NCI-H748 (cell line): Measurements from ENCODE around the gene P2RY2.
A peak's percentile ranks its signal among the peaks of the same experiment; 100 is the strongest.

Source experiments
- DNase-seq: peaks from one replicate; lab custom pipeline; 2025; ENCODE audit not compliant: unreplicated experiment; lab: John Stamatoyannopoulos, UW

The P2RY2 gene

DNA sequence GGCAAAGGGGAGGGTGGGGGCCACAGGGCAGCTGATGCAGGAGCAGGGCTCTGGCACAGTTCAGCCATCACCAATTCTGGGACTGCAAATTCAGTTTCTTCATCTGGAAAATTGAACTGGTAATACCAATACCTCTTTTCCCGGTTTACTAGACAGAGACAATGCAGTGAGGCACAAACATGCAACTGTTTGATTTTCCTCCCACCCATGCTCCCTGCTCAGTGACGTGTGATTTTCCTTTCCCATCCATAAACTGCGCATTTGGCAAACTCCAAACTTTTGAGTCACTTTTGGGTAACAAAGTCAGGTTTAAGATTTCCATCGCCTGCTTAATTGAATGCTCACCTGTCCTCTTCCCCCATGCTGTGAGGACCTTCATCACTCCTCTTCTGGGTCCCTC, 23.2 kb downstream of the P2RY2 start:
- no peak for DNase-seq

DNA sequence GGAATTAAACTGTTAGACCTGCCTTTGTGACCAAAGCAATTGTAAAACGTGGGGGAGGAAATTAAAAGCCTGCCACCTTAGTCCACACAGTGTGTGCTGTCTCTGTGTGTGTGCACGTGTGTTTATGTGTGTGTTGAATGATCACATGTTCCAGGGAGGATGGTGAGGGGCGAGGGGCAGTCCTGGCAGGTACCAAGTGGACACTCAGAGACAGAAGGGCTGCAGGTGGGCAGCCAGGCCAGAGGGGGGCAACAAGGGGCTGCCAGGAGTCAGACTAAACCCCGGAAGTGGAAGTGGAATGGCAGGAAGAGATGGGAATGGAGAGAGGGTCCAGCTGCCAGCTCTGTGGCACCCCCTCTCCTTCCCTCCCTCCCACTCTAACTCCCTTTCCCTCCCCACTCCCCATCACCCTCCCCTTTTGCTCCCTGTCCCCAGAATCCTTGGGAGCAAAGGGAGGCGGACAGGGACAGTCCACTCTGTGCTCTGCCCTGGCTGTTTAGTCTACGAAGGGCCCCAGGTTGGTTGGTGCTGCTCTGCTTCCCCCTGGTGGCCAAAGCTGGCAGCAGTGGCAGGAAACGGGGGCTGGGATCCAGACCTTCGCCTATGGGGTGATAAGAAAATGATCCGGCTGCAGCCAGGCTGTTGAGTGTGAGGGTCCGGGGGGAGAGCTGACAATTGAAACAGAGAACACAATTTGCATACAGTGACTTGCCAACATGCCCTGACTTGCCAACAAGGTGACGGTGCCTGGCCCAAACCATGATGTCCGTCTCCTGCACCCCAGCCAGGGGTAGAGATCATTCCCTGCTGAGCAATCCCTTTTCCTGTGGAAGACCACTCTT, 24.4 kb downstream of the P2RY2 start:
- peak; percentile 82 for DNase-seq

DNA sequence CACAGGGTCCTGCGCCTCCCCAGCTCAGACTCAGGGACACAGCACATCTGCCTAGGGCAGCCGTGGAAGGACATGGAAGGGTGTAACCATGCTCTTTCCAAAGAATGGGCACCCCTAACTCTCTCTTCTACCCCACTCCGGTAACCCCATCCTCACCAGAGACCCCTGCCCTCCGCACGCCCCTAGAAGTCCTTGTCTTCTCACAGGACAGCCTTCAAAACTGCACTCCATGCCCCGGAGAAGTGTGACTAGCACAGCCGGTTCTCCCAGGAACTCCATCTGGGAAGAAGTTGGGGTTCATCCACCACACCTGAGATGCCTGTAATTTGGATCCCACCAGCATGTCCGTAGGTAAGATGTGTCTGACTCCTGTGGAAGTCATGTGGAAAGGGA, 25.0 kb downstream of the P2RY2 start:
- DNase-seq = no peak

DNA sequence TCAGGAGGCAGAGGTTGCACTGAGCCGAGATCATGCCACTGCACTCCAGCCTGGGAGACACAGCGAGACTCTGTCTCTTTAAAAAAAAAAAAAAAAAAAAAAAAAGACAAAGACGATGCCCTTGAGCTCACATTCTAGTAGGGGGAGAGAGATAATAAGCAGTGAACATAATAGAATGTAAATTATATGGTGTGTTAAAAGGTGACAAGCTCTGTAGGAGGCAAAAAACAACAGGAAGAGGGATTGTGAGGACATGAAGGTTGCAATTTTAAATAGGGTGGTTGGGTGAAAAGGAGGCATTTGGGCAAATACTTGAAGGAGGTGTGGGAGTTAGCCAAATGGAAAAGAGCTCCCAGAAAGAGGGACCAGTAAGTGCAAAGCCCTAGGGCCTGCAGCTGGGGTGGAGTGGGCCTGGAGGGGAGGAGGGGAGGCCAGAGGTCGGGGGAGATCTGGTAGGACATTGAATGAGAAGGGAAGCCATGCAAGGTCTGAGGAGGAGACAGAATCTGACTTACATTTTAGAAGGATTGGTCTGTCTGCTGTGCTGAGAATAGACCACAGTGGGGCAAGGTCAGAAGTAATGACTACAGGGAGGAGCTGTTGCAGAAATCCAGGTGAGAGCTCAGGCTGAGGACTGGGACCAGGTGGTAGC, 26.6 kb downstream of the P2RY2 start:
- DNase-seq = peak; percentile 8

DNA sequence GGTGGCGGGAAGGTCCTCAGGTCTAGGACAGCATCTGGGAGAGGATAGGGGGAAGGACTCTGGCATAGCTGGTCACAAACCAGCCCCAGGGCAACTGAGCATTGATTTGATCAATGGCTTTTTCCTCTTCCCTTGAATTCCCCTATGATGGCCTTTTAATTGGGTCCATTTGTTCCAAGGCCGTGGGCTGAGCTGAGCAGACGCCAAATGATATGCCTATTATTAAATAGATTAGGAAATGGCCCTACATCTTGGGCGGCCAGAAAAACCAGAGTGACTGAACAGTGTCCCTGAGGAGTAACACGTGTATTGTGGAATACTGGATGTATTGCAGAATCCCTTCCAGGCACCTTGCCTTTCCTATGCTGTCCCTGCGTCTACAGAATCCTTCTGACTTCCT, 27.4 kb downstream of the P2RY2 start:
- DNase-seq = no peak

DNA sequence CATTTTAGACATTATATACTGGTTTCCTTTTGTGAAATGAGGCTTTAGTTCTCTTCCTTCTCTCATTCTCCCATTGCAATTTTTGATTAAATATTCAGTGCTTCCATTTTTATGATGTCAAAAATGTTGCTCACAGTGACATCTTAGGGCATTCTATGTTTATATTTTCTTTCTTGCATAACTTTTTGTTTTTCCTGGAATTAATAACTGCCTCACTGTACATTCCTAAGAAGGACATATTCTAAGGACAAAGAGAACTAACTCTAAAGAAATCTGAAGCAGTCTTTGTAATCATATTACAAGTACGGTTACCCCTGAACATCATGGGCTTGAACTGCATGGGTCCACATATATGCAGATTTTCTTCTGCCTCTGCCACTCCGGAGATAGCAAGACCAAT, 28.2 kb downstream of the P2RY2 start:
- DNase-seq = no peak

DNA sequence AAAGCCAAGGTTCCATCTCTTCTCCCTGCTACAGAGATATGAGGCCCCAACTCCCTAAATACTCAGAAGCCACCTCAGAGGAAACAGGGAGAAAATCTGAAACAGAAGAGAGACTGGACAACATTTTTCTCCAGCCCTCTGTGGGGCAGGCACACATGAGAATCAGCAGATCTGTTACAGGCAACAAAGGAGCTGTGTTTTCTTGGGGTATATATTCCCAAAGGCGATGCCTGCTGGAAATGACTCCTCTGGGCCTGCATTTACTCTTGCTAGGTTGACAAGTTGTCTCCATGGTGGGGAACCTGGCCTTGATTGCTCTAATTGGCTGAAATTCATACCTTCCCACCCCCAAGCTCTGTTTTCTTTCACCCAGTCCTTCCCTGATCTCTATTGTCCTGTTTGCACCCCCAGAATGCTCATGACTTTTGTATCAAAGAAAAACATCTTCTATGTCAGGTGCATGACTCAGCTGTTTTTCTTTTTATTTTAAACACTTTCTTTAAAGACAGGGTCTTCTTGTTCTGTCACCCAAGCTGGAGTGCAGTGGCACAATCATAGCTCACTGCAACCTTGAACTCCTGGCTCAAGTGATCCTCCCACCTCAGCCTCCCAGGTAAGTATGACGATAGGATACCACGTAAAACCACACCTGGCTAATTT, 30.6 kb downstream of the P2RY2 start:
- no peak for DNase-seq

DNA sequence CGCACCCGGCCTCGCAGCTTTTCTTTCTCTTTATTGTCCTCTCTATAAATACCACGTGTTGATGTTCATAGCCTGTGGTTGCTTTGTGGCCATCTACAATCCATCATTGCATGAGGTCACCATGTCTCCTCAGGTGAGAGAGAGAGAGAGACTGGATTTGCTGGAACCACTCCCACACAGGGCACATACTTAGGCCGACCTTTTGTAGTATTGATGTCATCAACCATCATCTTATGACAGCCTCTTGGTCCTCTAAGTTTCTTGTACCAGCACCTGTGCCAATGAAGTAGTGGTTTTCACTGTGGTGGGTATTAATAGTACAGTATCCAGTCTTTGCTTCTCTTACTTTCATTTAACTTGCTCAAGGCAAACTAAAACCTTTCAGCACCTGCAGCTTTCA, 31.2 kb downstream of the P2RY2 start:
- no peak for DNase-seq

DNA sequence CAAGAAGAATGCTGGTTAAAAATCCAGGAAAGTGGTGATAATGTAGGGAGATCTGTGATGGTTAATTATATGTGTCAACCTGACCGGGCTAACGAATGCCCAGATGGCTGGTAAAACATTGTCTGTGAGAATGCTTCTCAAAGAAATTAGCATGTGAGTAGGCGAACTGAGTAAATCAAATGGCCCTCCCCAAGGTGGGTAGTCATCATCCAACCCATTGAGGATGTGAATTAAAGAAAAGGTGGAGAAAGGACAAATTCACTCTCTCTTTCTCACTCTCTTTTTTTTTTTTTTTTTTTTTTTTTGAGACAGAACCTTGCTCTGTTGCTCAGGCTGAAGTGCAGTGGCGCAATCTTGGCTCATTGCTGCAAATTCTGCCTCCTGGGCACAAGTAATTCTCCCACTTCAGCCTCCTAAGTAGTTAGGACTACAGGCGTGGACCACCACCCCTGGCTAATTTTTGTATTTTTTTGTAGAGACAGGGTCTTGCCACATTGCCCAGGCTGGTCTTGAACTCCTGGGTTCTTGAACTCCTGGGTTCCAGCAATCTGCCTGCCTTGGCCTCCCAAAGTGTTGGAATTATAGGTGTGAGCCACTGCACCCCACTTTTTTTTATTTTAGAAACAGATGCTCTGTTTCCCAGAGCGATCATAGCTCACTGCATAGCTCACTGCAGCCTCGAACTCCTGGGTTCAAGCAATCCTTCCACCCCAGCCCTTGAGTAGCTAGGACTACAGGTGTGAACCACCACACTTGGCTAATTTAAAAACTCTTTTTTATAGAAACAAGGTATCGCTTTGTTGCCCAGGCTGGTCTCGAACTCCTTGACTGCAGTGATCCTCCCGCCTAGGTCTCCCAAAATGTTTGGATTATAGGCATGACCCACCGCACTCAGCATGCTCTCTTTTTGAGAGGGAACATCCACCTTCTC, 32.0 kb downstream of the P2RY2 start:
- no peak for DNase-seq

DNA sequence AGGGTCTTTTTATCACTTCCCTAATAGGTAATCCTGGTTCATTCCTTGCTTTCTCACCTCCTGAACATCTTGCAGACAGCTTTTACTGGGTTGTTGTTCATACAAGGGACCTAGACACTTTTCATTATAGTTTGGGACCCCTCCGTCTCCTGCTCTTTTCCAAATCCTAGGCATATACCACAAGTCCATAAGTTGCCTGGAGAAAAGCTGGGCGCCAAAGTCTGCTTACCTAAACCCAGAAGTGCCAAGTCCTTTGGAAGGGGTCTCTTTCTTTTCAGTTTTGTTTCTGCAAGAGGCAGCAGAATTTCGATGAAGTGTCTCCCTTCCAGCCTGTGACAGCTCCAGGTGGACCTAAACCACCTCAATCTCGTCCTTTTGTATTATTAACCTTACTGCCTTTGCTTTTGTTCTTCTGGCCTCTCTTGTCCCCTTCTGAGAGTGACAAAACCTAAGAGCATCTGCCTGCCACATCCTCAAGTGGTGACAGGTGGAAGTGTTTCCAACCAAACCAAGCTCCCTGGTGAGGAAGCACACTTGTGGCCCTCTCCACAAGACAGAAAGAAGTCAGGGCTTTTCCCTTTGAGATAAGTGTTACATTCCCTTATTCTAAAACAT, 34.6 kb downstream of the P2RY2 start:
- peak; percentile 56 for DNase-seq

DNA sequence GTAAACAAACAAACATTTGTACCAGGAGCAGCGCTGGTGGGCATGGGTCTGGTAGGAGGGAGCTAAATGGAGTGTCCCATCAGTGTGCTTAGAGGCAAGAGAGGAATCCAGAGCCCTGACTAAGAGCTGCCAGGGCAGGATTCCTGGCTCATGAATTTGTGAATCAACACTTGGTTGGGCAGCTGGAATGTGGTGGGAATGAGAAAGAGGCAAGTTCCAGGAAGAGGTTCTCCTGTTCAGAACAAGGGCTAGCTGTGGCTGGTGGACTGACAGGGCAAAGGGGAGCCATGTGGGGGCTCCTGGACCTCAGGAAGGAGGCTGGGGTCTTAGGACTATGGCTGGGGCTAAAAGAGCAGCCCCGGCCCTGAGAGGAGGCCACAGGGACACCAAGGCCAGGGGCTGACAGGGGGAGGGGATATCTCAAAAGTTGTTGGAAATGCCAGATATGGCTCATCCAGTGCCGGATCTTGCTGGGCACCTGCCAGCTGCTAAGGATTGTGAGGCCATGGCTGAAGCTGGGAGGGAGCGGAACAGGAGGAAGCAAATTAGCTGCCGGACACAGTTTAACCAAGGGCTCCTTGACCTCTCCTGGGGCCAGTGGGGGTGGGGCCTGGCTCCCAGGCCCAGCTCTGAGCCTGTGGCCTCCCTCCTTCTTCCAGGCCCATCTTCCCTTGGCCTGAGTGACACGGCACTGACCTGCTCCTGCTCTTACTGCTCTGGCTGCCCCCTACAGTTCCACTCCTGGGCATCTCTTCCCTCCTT, 39.4 kb downstream of the P2RY2 start:
- DNase-seq = no peak

DNA sequence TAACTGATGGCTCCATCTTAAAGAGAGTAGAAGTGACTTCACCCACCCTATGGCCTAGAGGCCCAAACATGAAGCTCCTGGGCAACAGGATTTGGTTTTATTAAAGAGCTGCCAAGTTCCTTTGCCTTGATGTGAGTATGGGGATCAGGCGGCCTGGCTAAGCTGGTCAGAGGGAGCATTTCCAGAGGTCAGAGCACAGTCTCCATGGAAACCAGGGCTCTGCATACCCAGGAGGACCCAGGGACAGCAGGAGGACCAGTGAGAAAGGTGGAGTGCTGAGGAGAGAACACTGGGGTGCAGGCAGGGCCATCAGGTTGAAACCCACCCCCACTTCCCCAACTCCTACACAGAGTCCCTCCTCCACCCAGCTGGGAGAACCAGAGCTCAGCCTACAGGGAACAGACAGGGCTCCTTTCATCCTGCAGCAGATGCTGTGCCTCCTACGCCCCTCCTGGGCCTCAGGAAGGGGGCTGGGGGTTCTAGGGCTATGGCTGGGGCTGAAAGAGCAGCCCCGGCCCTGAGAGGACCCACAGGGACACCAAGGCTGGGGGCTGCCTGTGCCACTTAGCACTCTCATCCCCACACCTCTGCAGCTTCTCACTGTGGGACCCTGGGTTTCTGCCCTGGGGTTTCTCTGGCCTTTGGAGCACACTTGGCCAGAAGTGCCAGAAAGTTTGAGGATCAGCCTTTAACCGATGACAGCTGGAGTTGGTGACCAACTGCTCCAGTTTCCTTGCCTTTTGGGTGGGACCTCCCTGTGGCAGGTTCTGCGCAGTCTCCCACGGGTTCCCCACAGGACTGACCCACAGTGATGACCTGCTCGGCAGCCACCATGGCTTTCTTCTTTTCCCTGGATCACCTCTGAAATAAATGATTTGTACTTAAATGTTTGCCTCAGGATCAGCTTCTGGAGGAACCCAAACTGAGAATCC, 40.3 kb downstream of the P2RY2 start:
- DNase-seq = no peak

DNA sequence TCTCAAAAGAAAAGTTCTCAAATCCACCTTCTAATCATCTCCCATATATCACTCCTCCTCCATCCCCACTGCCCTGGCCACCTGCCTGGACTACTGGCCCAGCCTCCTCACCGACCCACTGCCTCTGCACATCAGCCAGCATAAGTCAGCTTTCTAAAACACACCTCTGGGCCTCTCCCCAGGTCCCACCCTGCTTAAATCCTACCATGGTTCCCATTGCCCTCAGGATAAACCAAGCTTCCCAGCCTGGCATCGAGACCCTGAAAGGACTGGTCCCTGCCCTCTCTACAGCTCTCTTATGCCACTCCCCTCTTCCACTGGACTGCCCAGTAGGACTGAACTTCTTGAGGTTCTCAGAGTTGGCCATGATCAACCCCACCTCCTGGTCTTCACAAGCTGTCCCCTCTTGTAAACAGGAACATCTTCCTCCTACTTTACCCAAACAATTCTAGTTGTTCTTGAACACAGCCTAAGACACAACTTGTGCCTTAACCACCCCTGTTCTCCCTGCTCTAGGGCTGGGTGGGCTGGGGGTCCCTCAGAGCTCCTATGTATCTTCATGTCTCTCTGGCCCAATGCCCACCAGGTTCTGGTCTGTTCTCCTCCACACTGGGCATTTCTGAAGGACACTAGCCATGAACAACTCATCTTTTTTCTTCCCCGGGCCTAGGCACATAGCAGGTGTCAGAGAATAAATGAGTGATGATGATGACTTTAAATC, 41.5 kb downstream of the P2RY2 start:
- DNase-seq = no peak

DNA sequence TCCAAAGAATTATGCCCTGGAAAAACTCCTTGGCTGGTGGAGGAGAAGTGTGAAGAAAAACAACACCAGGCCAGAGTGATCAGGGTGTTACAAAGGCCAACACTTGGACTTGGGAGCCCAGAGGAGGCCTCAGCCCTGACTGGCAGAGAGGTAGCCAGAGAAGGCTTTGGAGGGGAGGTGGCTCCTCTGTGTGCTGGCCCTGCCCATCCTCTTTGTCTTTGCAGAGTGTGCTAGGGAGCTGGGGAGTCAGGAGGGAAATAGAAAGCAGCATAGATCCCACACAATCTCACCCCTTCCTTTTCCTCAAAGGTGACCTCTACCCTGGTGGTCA, 42.0 kb downstream of the P2RY2 start:
- DNase-seq = no peak

DNA sequence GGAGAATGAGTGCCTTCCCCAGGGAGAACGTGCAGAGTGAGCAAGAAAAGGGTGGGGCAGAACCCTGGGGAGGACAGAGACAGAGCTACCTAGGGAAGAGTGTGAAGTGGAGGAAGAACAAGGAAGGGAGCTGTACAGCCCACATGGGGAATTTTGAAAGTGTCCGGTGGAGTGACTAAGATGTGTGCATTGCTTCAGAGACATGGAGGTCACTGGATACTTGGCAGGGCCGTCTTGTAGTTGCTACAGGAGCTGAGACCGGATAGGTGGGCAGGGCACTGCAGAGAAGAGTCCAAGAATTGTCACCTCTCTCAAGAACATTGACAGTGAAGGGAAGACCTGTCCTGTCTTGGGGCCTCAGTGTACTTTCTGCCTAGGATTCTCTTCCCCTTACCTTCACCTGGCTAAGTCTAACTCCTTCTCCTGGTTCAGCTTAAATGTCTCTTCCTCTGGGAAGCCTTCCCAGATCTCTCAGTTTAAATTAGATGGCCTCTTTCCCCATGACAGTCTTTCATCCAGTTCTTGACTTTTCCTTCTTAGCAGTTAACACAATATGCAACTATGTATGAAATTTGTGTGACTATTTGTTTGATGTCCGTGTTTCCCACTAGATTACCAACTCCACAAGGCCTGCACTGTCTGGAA, 44.9 kb downstream of the P2RY2 start:
- DNase-seq = no peak

DNA sequence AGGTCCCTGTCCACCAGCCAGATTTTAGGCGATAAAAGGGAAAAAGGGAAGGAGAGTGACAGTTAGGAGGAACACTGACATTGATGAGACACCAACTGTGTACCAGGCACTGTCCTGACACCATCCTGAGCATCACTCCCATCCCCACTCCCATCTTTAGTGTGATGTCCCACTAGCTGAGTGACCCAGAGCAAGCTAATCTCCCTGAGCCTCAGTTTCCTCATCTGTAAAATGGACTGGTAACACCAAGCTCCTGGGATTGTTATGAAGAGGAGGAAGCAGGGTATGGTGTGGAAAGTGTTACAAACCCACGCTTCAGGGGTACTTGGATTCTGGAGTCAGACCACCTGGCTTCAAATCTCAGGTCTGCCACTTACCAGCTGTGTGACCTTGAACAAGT, 45.6 kb downstream of the P2RY2 start:
- no peak for DNase-seq

DNA sequence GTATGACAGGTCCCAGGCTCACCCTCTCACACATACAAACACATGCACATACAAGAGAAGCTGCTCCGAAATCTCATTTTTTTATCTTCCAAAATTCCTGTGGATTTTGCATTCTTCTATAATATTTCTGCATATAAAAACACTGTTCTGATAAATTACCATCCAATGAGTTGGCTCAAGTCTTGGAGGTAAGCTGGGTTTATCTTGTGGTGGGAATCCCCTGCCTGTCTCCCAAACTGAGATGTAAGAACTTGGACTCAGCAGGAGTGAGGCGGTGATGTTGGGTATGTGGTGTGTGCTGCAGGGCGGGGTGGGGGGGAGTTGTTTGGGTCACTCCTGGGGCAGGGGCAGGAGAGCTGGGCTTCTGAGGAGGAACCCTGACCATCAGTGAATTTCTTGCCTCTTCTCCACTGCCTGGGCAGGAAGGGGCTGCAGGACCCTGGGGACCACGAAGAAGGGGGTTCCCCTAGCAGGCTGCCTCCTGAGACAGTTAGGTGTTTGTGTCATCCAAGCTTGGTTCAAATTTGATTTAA, 47.3 kb downstream of the P2RY2 start:
- no peak for DNase-seq
